ENCODE data around the gene NTSR2.

NTSR2 gene

GRCh38 chr2:11687736-11688135 is 17.7 kb upstream of the NTSR2 start:
- Histone ChIP-seq H3K4me2 (ENCODE audit: low read length) (no peak overlapping the region), H3K36me3 (ENCODE audit: insufficient read depth, low read length) (no peaks in the 10 kb centered on the region), H3K9ac (ENCODE audit: low read length) (no peak overlapping the region), H4K20me1 (ENCODE audit: insufficient read depth, low read length) (no peaks in the 10 kb centered on the region), H3K79me2 (ENCODE audit: insufficient read depth, low read length) (no peaks in the 10 kb centered on the region), H2AFZ (ENCODE audit: low read length) (no peak overlapping the region), H3K27ac (ENCODE audit: low read depth, low read length, poor library complexity, severe bottlenecking) (no peak overlapping the region), H3K9me2 (ENCODE audit: low read depth, low read length) (no peaks in the 10 kb centered on the region), H3K27me3 (ENCODE audit: insufficient read depth, low read length) (no peaks in the 10 kb centered on the region), H3K4me3 (ENCODE audit: low read depth, low read length, poor library complexity, severe bottlenecking) (no peak overlapping the region), H3F3A (ENCODE audit: insufficient read depth, low read length) (no peaks in the 10 kb centered on the region), H3K4me1 (ENCODE audit: insufficient read depth, low read length, severe bottlenecking) (peaks cover 19% of the 10 kb centered on the region), H3K9me3 (ENCODE audit: low read length) (no peaks in the 10 kb centered on the region)
- TF ChIP-seq EZH2 (IDR thresholded peaks at IDR 0.05; ENCODE audit: borderline replicate concordance, low read length): no peak
- no peak for TF ChIP-seq CTCF (IDR thresholded peaks at IDR 0.05; ENCODE audit: low read length)

GRCh38 chr2:11685906-11686470 is 16.0 kb upstream of the NTSR2 start:
- Histone ChIP-seq H3K4me1 (ENCODE audit: insufficient read depth, low read length, severe bottlenecking) (peaks cover 26% of the 10 kb centered on the region), H3F3A (ENCODE audit: insufficient read depth, low read length) (no peaks in the 10 kb centered on the region), H3K4me3 (ENCODE audit: low read depth, low read length, poor library complexity, severe bottlenecking) (no peak overlapping the region), H3K4me2 (ENCODE audit: low read length) (no peak overlapping the region), H4K20me1 (ENCODE audit: insufficient read depth, low read length) (no peaks in the 10 kb centered on the region), H2AFZ (ENCODE audit: low read length) (no peak overlapping the region), H3K9ac (ENCODE audit: low read length) (no peak overlapping the region), H3K9me3 (ENCODE audit: low read length) (no peaks in the 10 kb centered on the region), H3K79me2 (ENCODE audit: insufficient read depth, low read length) (no peaks in the 10 kb centered on the region), H3K27me3 (ENCODE audit: insufficient read depth, low read length) (no peaks in the 10 kb centered on the region), H3K27ac (ENCODE audit: low read depth, low read length, poor library complexity, severe bottlenecking) (no peak overlapping the region), H3K9me2 (ENCODE audit: low read depth, low read length) (no peaks in the 10 kb centered on the region), H3K36me3 (ENCODE audit: insufficient read depth, low read length) (no peaks in the 10 kb centered on the region)
- TF ChIP-seq CTCF (IDR thresholded peaks at IDR 0.05; ENCODE audit: low read length): no peak
- TF ChIP-seq EZH2 (IDR thresholded peaks at IDR 0.05; ENCODE audit: borderline replicate concordance, low read length): no peak

- H3K27ac ChIP-seq (ENCODE audit: low read depth, low read length, poor library complexity, severe bottlenecking): no peak overlapping the region
- no peaks in the 10 kb centered on the region for H3K27me3 ChIP-seq (ENCODE audit: insufficient read depth, low read length)
- no peaks in the 10 kb centered on the region for H3K36me3 ChIP-seq (ENCODE audit: insufficient read depth, low read length)
- H4K20me1 ChIP-seq (ENCODE audit: insufficient read depth, low read length): no peaks in the 10 kb centered on the region
- H3K9me2 ChIP-seq (ENCODE audit: low read depth, low read length): no peaks in the 10 kb centered on the region
- H3F3A ChIP-seq (ENCODE audit: insufficient read depth, low read length): no peaks in the 10 kb centered on the region
- peaks cover 26% of the 10 kb centered on the region for H3K4me1 ChIP-seq (ENCODE audit: insufficient read depth, low read length, severe bottlenecking)
- no peak overlapping the region for H3K9ac ChIP-seq (ENCODE audit: low read length)
- H3K9me3 ChIP-seq (ENCODE audit: low read length): no peaks in the 10 kb centered on the region
- no peak overlapping the region for H3K4me2 ChIP-seq (ENCODE audit: low read length)
- H2AFZ ChIP-seq (ENCODE audit: low read length): no peak overlapping the region
- TF ChIP-seq EZH2 (IDR thresholded peaks at IDR 0.05; ENCODE audit: borderline replicate concordance, low read length): no peak
- TF ChIP-seq CTCF (IDR thresholded peaks at IDR 0.05; ENCODE audit: low read length): no peak
- H3K79me2 ChIP-seq (ENCODE audit: insufficient read depth, low read length): no peaks in the 10 kb centered on the region
- H3K4me3 ChIP-seq (ENCODE audit: low read depth, low read length, poor library complexity, severe bottlenecking): no peak overlapping the region
Measured at GRCh38 chr2:11684894-11685460, 15.0 kb upstream of the NTSR2 start.

Measured in OCI-LY1 (cell line).